GM19372 (cell line): Measurements from ENCODE around the gene AQP12A.
"Not testable (repeated sequence)": the region's sequence is repeated elsewhere in the genome, so short reads cannot be mapped to it uniquely, and the experiment has no call there.

ENCODE experiments used
- ATAC-seq: cut with Tn5 transposase; IDR thresholded peaks from one replicate; pipeline ENCODE4 v1.9.1; 2021; ENCODE audit warnings: mild to moderate bottlenecking, low read depth, moderate library complexity; ENCODE audit not compliant: unreplicated experiment

Gene AQP12A

GRCh38 chr2:240691631-240692420 lies at the start of gene AQP12A:
TSS of gene AQP12A (plus strand) at chr2:240691866. CDS start at chr2:240691914, 48 bp downstream.
- ATAC-seq: not testable (repeated sequence)

- no peak for ATAC-seq
Measured at GRCh38 chr2:240642061-240642805, 49.4 kb upstream of the AQP12A start.

- no peak for ATAC-seq
Measured at GRCh38 chr2:240642806-240643092, 48.9 kb upstream of the AQP12A start.

GRCh38 chr2:240643093-240643810 lies 48.4 kb upstream of the AQP12A start:
- no peak for ATAC-seq

GRCh38 chr2:240643811-240644150 lies 47.9 kb upstream of the AQP12A start:
- no peak for ATAC-seq

GRCh38 chr2:240644171-240644651 lies 47.5 kb upstream of the AQP12A start:
- ATAC-seq: no peak

GRCh38 chr2:240644859-240645301 lies 46.8 kb upstream of the AQP12A start:
- ATAC-seq: no peak

GRCh38 chr2:240645346-240645745 lies 46.3 kb upstream of the AQP12A start:
- ATAC-seq: no peak

GRCh38 chr2:240645801-240646175 lies 45.9 kb upstream of the AQP12A start:
- no peak for ATAC-seq

- no peak for ATAC-seq
Measured at GRCh38 chr2:240646176-240646899, 45.3 kb upstream of the AQP12A start.

- ATAC-seq: no peak
Measured at GRCh38 chr2:240646900-240647502, 44.7 kb upstream of the AQP12A start.

- ATAC-seq: no peak
Measured at GRCh38 chr2:240647503-240648154, 44.0 kb upstream of the AQP12A start.

GRCh38 chr2:240648155-240648649 lies 43.5 kb upstream of the AQP12A start:
- ATAC-seq: no peak

- ATAC-seq: no peak
Measured at GRCh38 chr2:240648650-240649275, 42.9 kb upstream of the AQP12A start.

GRCh38 chr2:240649331-240649730 lies 42.3 kb upstream of the AQP12A start:
- ATAC-seq: no peak

- ATAC-seq: no peak
Measured at GRCh38 chr2:240650254-240650965, 41.3 kb upstream of the AQP12A start.

- no peak for ATAC-seq
Measured at GRCh38 chr2:240651185-240651584, 40.5 kb upstream of the AQP12A start.
